GM18520 (cell line): ENCODE results near the gene DEAF1.

Experiments
- ATAC-seq: cut with Tn5 transposase; IDR thresholded peaks from one replicate; pipeline ENCODE4 v1.9.1; 2021; ENCODE audit not compliant: unreplicated experiment

The DEAF1 gene

GRCh38 chr11:721741-722345, 26.8 kb upstream of the DEAF1 start:
- ATAC-seq: no peak

- no peak for ATAC-seq
Measured at GRCh38 chr11:721247-721740, 26.3 kb upstream of the DEAF1 start.

GRCh38 chr11:720642-721246, 25.7 kb upstream of the DEAF1 start:
- ATAC-seq: no peak

DNA sequence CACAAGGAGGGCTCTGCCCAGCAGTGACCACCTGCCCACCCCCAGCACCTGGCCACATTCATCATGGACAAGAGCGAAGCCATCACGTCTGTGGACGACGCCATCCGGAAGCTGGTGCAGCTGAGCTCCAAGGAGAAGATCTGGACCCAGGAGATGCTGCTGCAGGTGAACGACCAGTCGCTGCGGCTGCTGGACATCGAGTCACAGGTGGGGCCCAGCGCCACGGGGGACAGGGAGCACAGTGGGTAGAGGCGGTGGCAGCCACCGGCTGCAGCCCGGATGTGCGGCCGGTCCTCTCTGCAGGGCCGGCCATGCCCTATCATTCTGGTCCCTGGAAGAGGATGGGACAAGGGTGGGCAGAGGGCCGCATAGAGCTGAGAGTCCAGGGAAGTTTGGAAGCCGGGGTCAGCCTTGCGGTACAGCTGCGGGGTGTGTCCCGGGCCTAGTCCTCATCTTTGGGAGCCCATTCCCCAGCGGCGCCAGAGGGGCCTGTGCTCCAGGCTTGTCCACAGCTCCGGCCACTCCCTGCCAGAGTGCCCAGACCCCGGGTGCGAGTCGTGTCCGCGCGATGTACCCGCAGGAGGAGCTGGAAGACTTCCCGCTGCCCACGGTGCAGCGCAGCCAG, 25.1 kb upstream of the DEAF1 start:
- no peak for ATAC-seq

GRCh38 chr11:719214-720016, 24.4 kb upstream of the DEAF1 start:
- ATAC-seq: no peak

- ATAC-seq: no peak
Measured at GRCh38 chr11:714436-714835, 19.4 kb upstream of the DEAF1 start.

DNA sequence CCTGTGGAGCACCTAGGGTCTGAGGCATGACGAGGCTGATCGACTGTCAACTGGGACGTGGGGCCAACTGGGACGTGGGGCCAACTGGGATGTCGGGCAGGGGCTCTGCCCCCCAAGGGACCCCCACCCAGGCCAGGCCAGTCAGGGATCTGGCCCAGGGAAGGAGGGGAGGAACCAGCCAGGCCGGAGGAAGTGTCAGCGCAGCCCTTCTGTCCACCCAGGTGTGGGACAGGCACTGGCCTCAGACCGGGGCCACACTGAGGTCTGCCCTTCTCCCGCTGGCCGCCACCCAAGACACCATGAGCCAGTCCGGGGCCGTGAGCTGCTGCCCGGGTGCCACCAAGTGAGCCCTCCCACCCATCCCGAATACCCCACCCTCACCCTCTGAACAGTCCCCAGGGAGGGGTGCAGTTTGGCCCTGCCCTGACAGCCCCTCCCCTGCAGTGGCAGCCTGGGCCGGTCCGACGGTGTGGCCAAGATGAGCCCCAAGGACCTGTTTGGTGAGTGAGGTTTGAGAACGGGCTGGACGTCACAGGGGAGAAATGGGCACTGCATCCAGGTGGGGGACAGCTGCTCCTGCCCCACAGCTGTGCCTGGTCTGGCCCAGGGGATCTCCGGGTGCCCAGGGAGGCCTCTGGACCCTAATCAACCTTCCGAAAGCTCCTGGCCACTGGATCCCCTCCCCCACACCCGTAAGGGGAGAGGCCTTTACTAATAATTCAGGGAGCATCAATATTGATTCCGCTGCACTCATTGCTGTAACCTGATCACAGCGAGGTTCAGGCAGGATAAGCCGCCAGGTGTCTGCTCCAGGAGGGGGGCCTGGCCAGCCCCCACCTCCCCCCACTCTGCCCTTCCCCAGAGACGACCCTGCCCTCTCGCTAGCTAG, 14.3 kb upstream of the DEAF1 start:
- no peak for ATAC-seq

GRCh38 chr11:708511-708910, 13.5 kb upstream of the DEAF1 start:
- ATAC-seq: no peak

DNA sequence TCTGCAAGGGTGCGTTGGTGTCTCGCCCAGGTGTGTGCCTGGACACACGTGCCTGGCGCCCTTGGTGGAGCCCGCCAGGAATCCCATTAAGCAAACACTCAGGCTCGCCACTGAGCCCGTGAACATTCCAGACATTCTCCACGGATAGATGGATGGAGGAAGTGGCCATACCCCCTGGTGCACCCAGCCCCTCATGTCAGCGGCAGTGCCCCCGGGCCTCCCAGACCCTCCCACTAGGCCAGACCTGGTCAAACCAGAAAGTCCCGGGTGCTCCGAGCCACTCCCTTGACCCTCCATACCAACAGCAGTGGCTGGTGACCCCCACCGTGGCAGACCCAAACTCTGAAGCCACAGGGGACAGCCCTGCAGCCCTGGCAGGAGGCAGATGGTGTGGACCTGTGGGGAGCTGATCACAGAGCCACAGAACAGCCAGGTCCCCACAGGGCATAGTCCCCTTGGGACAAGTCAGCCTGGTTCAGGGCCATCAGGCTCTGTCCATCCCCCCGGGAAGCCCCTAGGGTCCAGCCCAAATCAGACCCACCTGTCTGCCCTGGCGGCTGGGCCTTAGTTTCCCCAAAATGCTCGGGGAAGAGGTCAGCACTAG, 12.9 kb upstream of the DEAF1 start:
- no peak for ATAC-seq

DNA sequence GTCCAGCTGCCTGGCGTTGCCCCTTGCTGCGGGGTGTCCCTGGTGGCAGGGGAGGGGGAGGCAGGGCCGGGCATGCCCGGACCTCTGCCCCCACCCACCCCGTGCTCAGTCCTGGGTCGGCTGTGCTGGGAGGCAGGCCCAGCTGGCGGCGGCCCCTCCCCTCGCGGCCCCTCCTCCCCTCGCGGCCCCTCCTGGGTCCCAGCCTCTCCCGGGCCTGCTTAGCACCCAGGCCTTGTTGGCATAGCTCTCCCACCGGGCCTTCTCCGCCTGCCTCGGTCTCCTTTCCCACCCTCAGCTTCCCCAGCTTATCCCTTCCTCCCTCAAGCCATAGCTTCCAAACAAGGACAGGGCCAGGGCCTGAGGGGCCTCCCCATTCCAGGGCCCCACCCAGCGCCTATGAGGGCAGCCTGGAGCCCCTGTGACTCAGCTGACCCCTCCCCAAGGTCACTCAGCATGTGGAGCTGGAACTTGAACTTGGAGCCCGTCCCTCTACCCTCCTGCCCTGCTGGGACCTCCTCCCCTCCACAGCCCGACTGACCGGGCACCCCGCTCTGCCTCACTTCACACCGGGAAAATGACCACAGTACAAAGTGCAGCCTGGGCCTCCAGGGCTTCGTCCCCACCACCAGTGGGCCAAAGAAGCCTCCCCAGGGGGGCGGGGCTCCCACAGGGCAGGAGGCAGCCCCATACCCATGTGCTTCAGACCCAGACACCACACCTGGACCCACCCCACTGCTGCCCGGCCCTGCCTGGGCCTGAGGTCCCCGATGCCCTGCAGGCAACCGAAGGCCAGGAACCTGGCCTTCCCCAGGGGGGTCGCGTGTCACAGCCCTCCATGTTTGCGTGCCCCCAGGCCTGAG, 12.2 kb upstream of the DEAF1 start:
- ATAC-seq: no peak

GRCh38 chr11:706439-706956, 11.5 kb upstream of the DEAF1 start:
- no peak for ATAC-seq

DNA sequence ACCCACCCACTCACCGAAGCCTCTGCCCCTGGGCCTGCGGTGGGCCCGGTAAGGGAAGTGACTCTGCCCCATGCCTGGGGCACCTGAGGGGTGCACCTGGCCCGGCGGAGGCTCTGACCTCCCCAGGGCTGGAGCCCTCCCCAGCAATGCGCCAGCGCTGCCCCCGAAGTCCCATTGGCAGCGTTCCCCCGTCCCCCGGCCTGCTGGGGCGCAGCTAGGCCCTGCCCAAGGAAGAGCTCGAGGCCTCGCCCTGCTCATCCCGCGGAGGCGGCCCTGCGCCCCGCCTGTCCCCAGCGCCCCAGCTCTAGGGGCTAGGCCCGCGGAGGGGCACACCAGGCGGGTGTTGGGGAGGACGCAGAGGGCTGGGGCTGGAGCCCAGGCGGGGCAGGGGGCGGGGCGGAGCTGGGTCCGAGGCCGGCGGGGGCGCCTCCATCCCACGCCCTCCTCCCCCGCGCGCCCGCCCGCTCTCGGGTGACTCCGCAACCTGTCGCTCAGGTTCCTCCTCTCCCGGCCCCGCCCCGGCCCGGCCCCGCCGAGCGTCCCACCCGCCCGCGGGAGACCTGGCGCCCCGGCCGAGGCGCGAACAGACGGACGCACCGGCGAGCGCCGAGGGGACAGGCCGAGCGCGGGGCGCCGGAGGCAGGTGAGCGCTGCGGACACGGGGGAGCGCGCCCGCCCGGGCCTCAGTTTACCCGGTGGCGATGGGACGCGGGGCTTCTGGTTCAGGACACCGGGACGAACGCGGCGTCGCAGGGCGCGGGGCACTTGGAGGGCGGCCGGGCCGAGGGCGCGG, 10.8 kb upstream of the DEAF1 start, which contains the start of gene EPS8L2:
EPS8L2 (plus strand) TSS at position 586 of the 793 bp plus-strand sequence. CDS start 3,177 bp downstream, outside the sequence.
- no peak for ATAC-seq

DNA sequence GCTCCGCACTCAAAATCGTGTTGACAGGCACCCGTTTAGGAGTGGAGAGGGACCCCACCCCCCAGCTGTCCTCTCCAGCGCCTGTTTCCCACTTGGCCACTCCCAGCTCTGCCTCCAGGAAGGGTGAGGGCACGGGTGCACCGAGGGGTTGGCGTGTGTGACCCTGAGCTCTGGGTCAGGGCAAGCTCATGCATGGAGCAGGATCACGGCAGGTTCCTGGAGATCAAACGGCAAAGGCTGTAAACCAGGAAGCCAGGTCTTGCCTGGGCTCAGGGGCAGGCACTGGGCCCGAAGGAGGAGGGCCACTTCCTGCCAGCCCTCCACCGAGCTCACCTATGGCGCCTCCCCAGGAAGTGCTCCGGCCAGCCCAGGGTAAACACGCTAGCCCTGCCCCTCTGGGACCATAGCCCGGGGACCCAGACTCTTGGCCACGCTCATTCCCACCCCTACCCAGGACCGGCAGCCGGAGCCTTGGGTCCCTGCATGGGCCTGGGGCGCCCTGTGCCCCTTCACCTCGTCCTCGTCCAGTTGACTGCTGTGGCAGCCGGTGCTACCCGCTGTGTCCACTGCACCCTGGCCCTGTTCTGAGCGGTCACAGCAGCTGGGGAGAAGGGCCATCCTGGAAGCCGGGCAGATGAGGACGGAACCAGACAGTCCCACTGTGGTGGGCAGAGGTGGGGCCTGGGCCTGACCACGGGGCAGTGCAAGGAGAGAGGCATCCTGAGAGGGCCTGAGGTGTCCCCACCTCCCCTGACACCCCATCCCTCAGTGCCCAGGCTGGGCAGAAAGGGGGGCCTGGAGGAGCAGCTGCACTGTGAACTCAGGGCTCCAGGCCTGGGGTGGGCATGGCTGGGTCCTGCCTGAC, 10.0 kb upstream of the DEAF1 start:
- ATAC-seq: no peak

GRCh38 chr11:704228-704674, 9.2 kb upstream of the DEAF1 start:
- no peak for ATAC-seq

DNA sequence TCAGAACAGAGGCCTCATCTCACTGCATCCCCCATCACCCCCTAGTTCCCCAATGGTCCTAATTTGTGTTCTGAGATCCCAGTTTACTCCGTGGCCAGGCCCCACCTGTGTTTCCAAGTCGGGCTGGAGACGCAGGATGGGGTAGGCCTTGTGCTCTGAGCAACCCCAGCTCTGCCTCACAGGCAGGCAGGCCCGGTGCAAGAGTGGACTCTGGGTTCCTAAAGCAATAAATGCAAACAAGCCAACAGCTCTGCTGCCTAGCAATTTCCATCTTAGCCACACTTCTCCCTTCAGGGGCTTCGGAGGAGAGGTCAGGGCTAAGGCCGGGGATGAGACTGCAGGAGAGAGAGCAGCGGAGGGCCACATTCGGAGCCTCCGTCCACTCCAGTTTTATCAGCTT, 8.5 kb upstream of the DEAF1 start:
- ATAC-seq: no peak

DNA sequence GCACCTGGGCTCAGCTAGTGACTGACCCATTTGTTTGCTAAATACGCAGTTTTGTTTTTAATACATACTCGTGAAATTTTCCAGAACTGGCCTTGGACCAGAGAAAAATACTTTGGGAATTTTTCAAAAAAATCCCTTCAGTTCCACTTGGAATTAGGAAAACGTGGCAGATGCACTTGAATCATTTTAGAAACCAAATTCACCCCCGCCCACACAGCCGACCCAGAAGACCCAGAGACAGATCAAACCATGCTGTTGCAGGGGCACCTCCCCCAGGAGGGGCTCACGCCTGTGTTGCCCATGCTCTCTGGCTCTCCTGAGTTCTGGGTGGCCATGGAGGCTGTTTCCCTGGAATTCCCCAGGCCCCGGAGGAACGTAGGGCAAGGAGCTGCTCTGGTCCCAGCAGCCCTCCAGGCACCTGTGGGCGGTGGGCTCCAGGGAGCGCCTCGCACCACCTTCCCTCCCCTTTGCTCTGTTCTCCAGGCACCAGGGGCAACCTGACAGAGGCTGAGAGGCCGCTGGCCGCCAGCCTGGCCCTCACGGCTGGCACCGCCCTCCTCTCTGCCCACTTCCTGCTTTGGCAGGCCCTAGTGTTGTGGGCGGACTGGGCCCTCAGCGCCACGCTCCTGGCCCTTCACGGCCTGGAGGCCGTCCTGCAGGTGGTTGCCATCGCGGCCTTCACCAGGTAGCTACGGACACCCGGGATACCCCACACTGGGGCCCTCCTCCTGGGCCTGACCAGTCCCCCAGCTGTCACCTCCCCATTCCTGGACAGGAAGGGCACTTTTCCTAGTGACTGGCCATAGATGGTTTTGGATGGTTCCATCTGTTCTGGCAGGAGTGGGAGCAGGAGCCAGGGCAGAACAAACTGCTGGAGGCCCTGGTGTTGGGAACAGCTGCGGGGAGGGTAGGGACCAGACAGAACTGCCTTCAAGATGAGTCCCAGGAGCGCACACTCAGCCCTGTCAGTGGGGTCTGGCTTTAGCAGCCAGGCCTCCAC, 7.7 kb upstream of the DEAF1 start:
- ATAC-seq: no peak
